Aorta (tissue), 5 donors: Measurements from ENCODE around the gene IGFBP3. TPM values are rescaled to one million over a fixed set of nuclear protein-coding genes. Genes with fewer than 3 reads are reported as not detected.
"Not testable (repeated sequence)": the region's sequence is repeated elsewhere in the genome, so short reads cannot be mapped to it uniquely, and the experiment has no call there.

Experiments
- ATAC-seq: fragments of 200-7000 bp; cut with Tn5 transposase; one replicate; pipeline ENCODE4 v1.9.1; 2022; ENCODE audit warnings: moderate library complexity; ENCODE audit not compliant: low FRiP score
- DNase-seq, 2 donors: peaks; one replicate each; pipeline ENCODE4 v3.0.0-alpha.2; 2020
- H3K27ac ChIP-seq, 2 donors: one replicate each; pipeline ENCODE4 v1.5.1; 2013; ENCODE audit warnings: low read length in 2 of 2, mild to moderate bottlenecking in 2 of 2, moderate library complexity in 2 of 2, control low read depth in 1 of 2, inconsistent platforms in 1 of 2, low read depth in 1 of 2
- H3K27me3 ChIP-seq, 2 donors: one replicate each; pipeline ENCODE4 v1.6.1; 2013; ENCODE audit warnings: control low read depth in 1 of 2, low read length in 1 of 2, mild to moderate bottlenecking in 1 of 2, moderate library complexity in 1 of 2; ENCODE audit not compliant: insufficient read depth in 2 of 2, control insufficient read depth in 1 of 2
- H3K36me3 ChIP-seq, 2 donors: one replicate each; pipeline ENCODE4 v1.6.1; 2013; ENCODE audit warnings: control low read depth in 1 of 2, low read length in 1 of 2, mild to moderate bottlenecking in 1 of 2; ENCODE audit not compliant: insufficient read depth in 2 of 2, control insufficient read depth in 1 of 2
- H3K4me1 ChIP-seq, 2 donors: one replicate each; pipeline ENCODE4 v1.6.1; 2013; ENCODE audit warnings: low read length in 2 of 2, control low read depth in 1 of 2, mild to moderate bottlenecking in 1 of 2, moderate library complexity in 1 of 2; ENCODE audit not compliant: insufficient read depth in 2 of 2, control insufficient read depth in 1 of 2
- H3K4me3 ChIP-seq, 2 donors: one replicate each; pipeline ENCODE4 v1.5.1; 2013; ENCODE audit warnings: low read length in 2 of 2, control low read depth in 1 of 2, mild to moderate bottlenecking in 1 of 2
- H3K9me3 ChIP-seq: one replicate; pipeline ENCODE4 v1.6.1; 2013; ENCODE audit warnings: mild to moderate bottlenecking, low read length; ENCODE audit not compliant: control insufficient read depth
- WGBS, 2 donors: extraction: QIAGEN DNeasy Blood & Tissue Kit; methylation state at CpG; one replicate each; pipeline ENCODE4 v1.1.7; 2013; 5-methylcytosine and 5-hydroxymethylcytosine counted together
- intact Hi-C, 2 donors: fragments of 100-400 bp; cut with DNase I; formaldehyde crosslinking; loops; one replicate each; pipeline versions ENCODE4 v1.14.2 to v1.15.0; 2022
- polyA plus RNA-seq, 2 donors: library from polyadenylated mRNA; stranded (reverse); fragments of 200-250 nt; gene quantifications; one replicate each; pipeline ENCODE4 v1.2.3, GENCODE V29; 2013
- total RNA-seq, 2 donors: library from RNA; stranded (reverse); fragmentation: NEBNext Ultra II Directional; extraction: Animal tissue kit (Norgen Biotek cat#: 25700); gene quantifications; one replicate each; pipeline ENCODE4 v1.2.1, GENCODE V29; 2021
- donor health status: healthy with polysubstance abuse.
- donor health status: Bipolar disorder and iron deficiency.
- donor health status: DM: no; HTN: no; CAD: no.
- donor health status: DM: no; HTN: no; CAD: no.
- donor health status: DM: yes; HTN: yes; CAD: no.

IGFBP3 gene
- total and polyA plus RNA-seq, 4 donors: 143 to 255 (median 186) TPM

DNA sequence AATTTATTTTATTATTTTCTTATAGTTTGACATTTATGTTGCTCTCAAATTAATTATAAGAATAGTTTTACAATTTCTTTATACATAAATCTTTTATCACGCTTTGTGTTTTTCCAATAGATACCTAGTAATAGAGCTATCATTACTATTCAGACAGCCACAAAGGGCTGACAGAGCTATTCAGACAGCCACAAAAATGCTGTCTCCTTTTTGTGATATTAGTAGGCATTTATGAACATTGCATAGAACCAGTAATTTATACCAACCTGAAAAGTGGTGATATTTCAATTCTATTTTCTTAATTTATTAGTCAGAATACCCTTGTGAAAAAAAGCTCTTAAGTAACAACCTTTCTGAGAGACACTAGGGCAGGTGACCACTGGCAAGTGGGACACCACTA lies 34.2 kb upstream of the IGFBP3 start:
- Histone ChIP-seq H3K4me1 (no peaks in the 10 kb centered on the region), H3K27ac (no peak overlapping the region), H3K4me3 (no peak overlapping the region), H3K27me3 (no peaks in the 10 kb centered on the region), H3K9me3 (peaks cover 3% of the 10 kb centered on the region), H3K36me3 (no peaks in the 10 kb centered on the region)
- intact Hi-C loops: no loop called here
- no peak for DNase-seq
- 93 to 96% methylated on average over 1 of the region's 1 CpG for WGBS, 2 donors
- no peak for ATAC-seq

- ATAC-seq, intact Hi-C loops: not testable (repeated sequence)
These were observed 32.0 kb upstream of the IGFBP3 start for GRCh38 chr7:45953055-45953454.

DNA sequence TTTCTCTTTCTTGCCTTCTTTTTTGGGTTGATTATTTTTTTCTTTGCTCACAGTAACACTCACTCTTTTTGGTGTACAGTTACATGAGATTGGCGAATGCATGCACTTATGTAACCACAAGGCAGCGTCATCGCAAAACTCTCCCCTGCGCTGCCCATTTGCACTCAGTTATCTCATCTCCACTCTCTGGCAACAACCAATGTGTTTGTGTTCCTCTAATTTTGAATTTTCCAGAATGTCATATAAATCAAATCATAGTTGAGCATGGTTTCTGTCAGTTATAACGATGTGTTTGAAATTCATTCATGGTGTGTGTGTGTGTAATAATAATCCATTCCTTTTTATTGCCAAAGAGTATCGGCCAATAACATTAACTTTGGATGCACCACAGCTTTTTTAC lies 23.0 kb upstream of the IGFBP3 start:
- intact Hi-C loops: no loop called here
- no peaks in the 10 kb centered on the region for H3K4me1 ChIP-seq
- H3K4me3 ChIP-seq: no peak overlapping the region
- WGBS, 2 donors: 90 to 91% methylated on average over 6 of the region's 6 CpGs
- no peaks in the 10 kb centered on the region for H3K36me3 ChIP-seq
- no peaks in the 10 kb centered on the region for H3K9me3 ChIP-seq
- H3K27ac ChIP-seq: no peak overlapping the region
- peak; percentile 29 for ATAC-seq
- H3K27me3 ChIP-seq: no peaks in the 10 kb centered on the region
- no peak for DNase-seq

More at GRCh38 chr7:45953055-45953454, 32.0 kb upstream of the IGFBP3 start:
- 83 to 97% methylated on average over 23 of the region's 23 CpGs for WGBS, 2 donors
- H3K9me3 ChIP-seq, DNase-seq, H3K4me1 ChIP-seq, H3K4me3 ChIP-seq, H3K27ac ChIP-seq, H3K27me3 ChIP-seq, H3K36me3 ChIP-seq: not testable (repeated sequence)

DNA sequence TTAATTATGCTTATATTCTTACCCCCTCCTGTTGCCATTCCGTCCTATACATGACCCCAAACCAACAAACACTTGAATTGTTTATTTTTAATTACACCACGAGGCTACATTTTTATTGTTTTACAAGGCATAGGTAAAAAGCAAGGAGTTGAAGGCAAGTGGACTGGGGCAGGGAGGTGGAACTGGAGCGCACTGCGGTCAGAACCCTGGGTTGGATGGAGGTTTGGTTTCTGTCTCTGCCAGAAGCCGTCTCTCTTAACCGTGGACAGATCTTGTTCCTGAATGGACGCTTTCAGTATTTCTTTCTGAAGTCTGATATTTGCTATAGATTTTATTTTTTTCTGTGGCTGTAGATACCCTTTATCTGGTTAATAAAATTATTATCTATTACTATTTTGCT lies 19.9 kb upstream of the IGFBP3 start:
- H3K4me3 ChIP-seq: no peak overlapping the region
- intact Hi-C loops: no loop called here
- H3K27me3 ChIP-seq: no peaks in the 10 kb centered on the region
- no peaks in the 10 kb centered on the region for H3K36me3 ChIP-seq
- no peak for ATAC-seq
- no peaks in the 10 kb centered on the region for H3K4me1 ChIP-seq
- H3K27ac ChIP-seq: no peak overlapping the region
- no peak for DNase-seq
- H3K9me3 ChIP-seq: no peaks in the 10 kb centered on the region
- 75 to 81% methylated on average over 7 of the region's 7 CpGs for WGBS, 2 donors

DNA sequence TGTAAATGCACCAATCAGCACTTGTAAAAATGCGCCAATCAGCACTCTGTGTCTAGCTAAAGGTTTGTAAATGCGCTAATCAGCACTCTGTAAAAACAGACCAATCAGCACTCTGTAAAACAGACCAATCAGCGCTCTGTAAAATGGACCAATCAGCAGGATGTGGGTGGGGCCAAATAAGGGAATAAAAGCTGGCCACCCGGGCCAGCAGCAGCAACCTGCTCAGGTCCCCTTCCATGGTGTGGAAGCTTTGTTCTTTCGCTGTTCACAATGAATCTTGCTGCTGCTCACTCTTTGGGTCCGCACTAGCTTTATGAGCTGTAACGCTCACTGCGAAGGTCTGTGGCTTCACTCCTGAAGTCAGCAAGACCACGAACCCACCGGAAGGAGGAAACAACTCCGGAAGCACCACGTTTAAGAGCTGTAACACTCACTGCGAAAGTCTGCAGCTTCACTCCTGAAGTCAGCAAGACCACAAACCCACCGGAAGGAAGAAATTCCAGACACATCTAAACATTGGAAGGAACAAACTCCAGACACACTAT lies 19.2 kb upstream of the IGFBP3 start:
- ATAC-seq, H3K36me3 ChIP-seq, H3K4me1 ChIP-seq, H3K27ac ChIP-seq, H3K4me3 ChIP-seq, H3K9me3 ChIP-seq, DNase-seq, intact Hi-C loops, H3K27me3 ChIP-seq: not testable (repeated sequence)
- WGBS, 2 donors: 83 to 92% methylated on average over 14 of the region's 14 CpGs

GRCh38 chr7:45939574-45939973 lies 18.5 kb upstream of the IGFBP3 start:
- intact Hi-C loops: no loop called here
- no peak for ATAC-seq
- no peak overlapping the region for H3K4me3 ChIP-seq
- H3K27ac ChIP-seq: no peak overlapping the region
- H3K9me3 ChIP-seq: no peaks in the 10 kb centered on the region
- 94% methylated on average over 11 of the region's 11 CpGs for WGBS, 2 donors
- no peaks in the 10 kb centered on the region for H3K36me3 ChIP-seq
- no peak for DNase-seq
- H3K4me1 ChIP-seq: no peaks in the 10 kb centered on the region
- H3K27me3 ChIP-seq: no peaks in the 10 kb centered on the region

- H3K36me3 ChIP-seq: no peaks in the 10 kb centered on the region
- H3K4me1 ChIP-seq: no peaks in the 10 kb centered on the region
- WGBS, 2 donors: 88 to 89% methylated on average over 22 of the region's 22 CpGs
- no peaks in the 10 kb centered on the region for H3K27me3 ChIP-seq
- H3K27ac ChIP-seq: no peak overlapping the region
- intact Hi-C loops: no loop called here
- DNase-seq (no peak), ATAC-seq (no peak)
- H3K4me3 ChIP-seq: no peak overlapping the region
- H3K9me3 ChIP-seq: no peaks in the 10 kb centered on the region
These were observed 17.7 kb upstream of the IGFBP3 start for GRCh38 chr7:45938626-45939302.

GRCh38 chr7:45937862-45938261 lies 16.8 kb upstream of the IGFBP3 start:
- no peak for DNase-seq
- 96% methylated on average over 2 of the region's 2 CpGs for WGBS, 2 donors
- Histone ChIP-seq H3K27me3 (no peaks in the 10 kb centered on the region), H3K27ac (no peak overlapping the region), H3K4me1 (no peaks in the 10 kb centered on the region), H3K36me3 (no peaks in the 10 kb centered on the region), H3K4me3 (no peak overlapping the region), H3K9me3 (no peaks in the 10 kb centered on the region)
- intact Hi-C loops: no loop called here
- ATAC-seq: no peak

DNA sequence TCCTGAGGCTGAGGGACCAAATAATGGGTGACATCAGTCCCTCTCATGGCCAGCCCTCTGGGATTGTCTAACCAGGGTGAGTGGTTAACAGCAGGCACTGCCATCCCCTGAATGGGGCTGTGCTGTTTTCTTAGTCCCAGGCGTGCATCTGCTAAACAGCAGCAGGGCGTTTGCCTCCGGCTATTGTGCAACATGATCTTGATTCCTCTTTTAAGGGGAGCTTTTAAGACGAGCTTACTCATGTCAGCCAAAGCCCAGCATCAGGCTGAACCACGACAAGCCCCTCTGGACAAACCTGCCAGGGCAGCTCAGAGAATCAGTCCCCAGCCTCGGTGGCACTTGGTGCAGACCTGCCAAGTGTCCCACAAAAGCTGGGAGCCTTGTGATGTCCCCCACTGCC lies 16.2 kb upstream of the IGFBP3 start:
- Histone ChIP-seq H3K27me3 (no peaks in the 10 kb centered on the region), H3K4me1 (no peaks in the 10 kb centered on the region), H3K27ac (no peak overlapping the region), H3K36me3 (no peaks in the 10 kb centered on the region), H3K9me3 (no peaks in the 10 kb centered on the region), H3K4me3 (no peak overlapping the region)
- WGBS, 2 donors: 74 to 75% methylated on average over 6 of the region's 6 CpGs
- intact Hi-C loops: no loop called here
- ATAC-seq (peak; percentile 29), DNase-seq (no peak)
